Ovary (tissue), 9 donors: Measurements from ENCODE around the gene PLCL1. TPM values are rescaled to one million over a fixed set of nuclear protein-coding genes. Genes with fewer than 3 reads are reported as not detected.

Experiments used
- DNase-seq, 5 donors: peaks; one replicate each; pipeline ENCODE4 v3.0.0-alpha.2; 2019 to 2020
- H3K27ac ChIP-seq, 2 donors: fragments of 200-600 bp; one replicate each; pipeline versions ENCODE4 v1.5.1 to v1.8.0; 2019 to 2022
- H3K27me3 ChIP-seq: fragments of 200-600 bp; one replicate; pipeline ENCODE4 v1.8.0; 2022
- H3K36me3 ChIP-seq: fragments of 200-600 bp; sonication (generic); one replicate; pipeline ENCODE4 v1.5.1; 2019
- H3K4me1 ChIP-seq: one replicate; pipeline ENCODE4 v1.8.1; 2013; ENCODE audit warnings: mild to moderate bottlenecking, moderate library complexity; ENCODE audit not compliant: insufficient read depth
- H3K4me3 ChIP-seq: fragments of 200-600 bp; sonication (generic); one replicate; pipeline ENCODE4 v1.5.1; 2017
- H3K9me3 ChIP-seq, 2 donors: fragments of 200-600 bp in 1 of 2; sonication (generic) in 1 of 2; one replicate each; pipeline versions ENCODE4 v1.5.1 to v1.8.1; 2013 to 2019; ENCODE audit warnings: mild to moderate bottlenecking in 1 of 2, moderate library complexity in 1 of 2
- CTCF ChIP-seq, 3 donors: fragments of 450-650 bp in 2 of 3; fragments of 200-600 bp in 1 of 3; IDR thresholded peaks; one replicate each; pipeline versions ENCODE4 v1.5.1 to v1.8.0; 2016 to 2022; ENCODE audit warnings: antibody characterized with exemption in 3 of 3, mild to moderate bottlenecking in 1 of 3
- EP300 ChIP-seq: sonication (generic); formaldehyde crosslinking; IDR thresholded peaks from one replicate; pipeline ENCODE4 v1.6.1; 2017; ENCODE audit warnings: antibody characterized with exemption
- POLR2A ChIP-seq: fragments of 450-650 bp; IDR thresholded peaks from one replicate; pipeline ENCODE4 v1.6.1; 2017; ENCODE audit warnings: antibody characterized with exemption, mild to moderate bottlenecking, moderate library complexity
- WGBS, 3 donors: extraction: QIAGEN DNeasy Blood & Tissue Kit in 1 of 3; methylation state at CpG; one replicate each; pipeline versions ENCODE4 v1.1.5 to v1.1.7; 2013 to 2017; 5-methylcytosine and 5-hydroxymethylcytosine counted together
- intact Hi-C, 4 donors: fragments of 100-400 bp; cut with DNase I; formaldehyde crosslinking; loops; one replicate each; pipeline versions ENCODE4 v1.11.0 to v1.15.1; 2022 to 2023
- polyA plus RNA-seq, 2 donors: library from polyadenylated mRNA; stranded (reverse); fragments of 200-250 nt in 1 of 2; fragments of 350-450 nt in 1 of 2; fragmentation: Illumina TruSeq in 1 of 2; extraction: RNeasy Lipid Tissue Mini Kit (QIAGEN cat#74804) in 1 of 2; gene quantifications; one replicate each; pipeline ENCODE4 v1.2.3, GENCODE V29; 2013 to 2014
- total RNA-seq, 7 donors: library from RNA; depleted of rRNA in 2 of 7; stranded (reverse); fragments of >200 nt in 2 of 7; fragmentation: NEBNext Ultra II Directional in 3 of 7; extraction: Animal tissue kit (Norgen Biotek cat#: 25700) in 3 of 7; gene quantifications; one replicate each; pipeline versions ENCODE4 v1.1.0 to v1.2.4, GENCODE V29; 2016 to 2023
- donor health status: DM: no; HTN: no; CAD: no; lungs with moderate emphysema.
- donor health status: DM: no; HTN: no; CAD: no.
- donor health status: Bipolar disorder and iron deficiency.
- donor health status: DM: yes; HTN: yes; CAD: no.
- donor health status: DM: no; HTN: no; CAD: no.
- donor health status: DM: yes; HTN: yes; CAD: no.

The PLCL1 gene
- total and polyA plus RNA-seq, 9 donors = 8.4 to 17.9 (median 11.1) TPM

GRCh38 chr2:197944416-197945096, 140.2 kb downstream of the PLCL1 start:
- H3K36me3 ChIP-seq = no peaks in the 10 kb centered on the region
- intact Hi-C loops = no loop called here
- no peak overlapping the region for H3K4me3 ChIP-seq
- no peaks in the 10 kb centered on the region for H3K9me3 ChIP-seq
- DNase-seq = no peak
- no peak for TF ChIP-seq EP300
- no peak for TF ChIP-seq CTCF (IDR thresholded peaks at IDR 0.05)
- TF ChIP-seq POLR2A = no peak
- peak overlapping the region in 1 of 2 donors; percentile 39 for H3K27ac ChIP-seq
- no peaks in the 10 kb centered on the region for H3K27me3 ChIP-seq
- peaks cover 6% of the 10 kb centered on the region for H3K4me1 ChIP-seq
- 1 to 9% (median 3%) methylated on average over 2 of the region's 2 CpGs for WGBS, 3 donors

- H3K4me3 ChIP-seq = no peak overlapping the region
- DNase-seq = peak in 3 of 5 donors; percentile 10 to 36 (median 13)
- no peak overlapping the region for H3K27ac ChIP-seq
- 24 to 26% (median 25%) methylated on average over 2 of the region's 2 CpGs for WGBS, 3 donors
- no peaks in the 10 kb centered on the region for H3K27me3 ChIP-seq
- no peaks in the 10 kb centered on the region for H3K36me3 ChIP-seq
- intact Hi-C loops = no loop called here
- H3K4me1 ChIP-seq = peaks cover 13% of the 10 kb centered on the region
- H3K9me3 ChIP-seq = no peaks in the 10 kb centered on the region
- no peak for TF ChIP-seq POLR2A
- TF ChIP-seq EP300 = no peak
- no peak for TF ChIP-seq CTCF (IDR thresholded peaks at IDR 0.05)
These were observed 142.2 kb downstream of the PLCL1 start for GRCh38 chr2:197946562-197946961.

- TF ChIP-seq POLR2A (no peak), EP300 (no peak), CTCF (IDR thresholded peaks at IDR 0.05) (no peak)
- 76 to 93% (median 90%) methylated on average over 3 of the region's 3 CpGs for WGBS, 3 donors
- no peak overlapping the region for H3K4me3 ChIP-seq
- no peaks in the 10 kb centered on the region for H3K9me3 ChIP-seq
- intact Hi-C loops = no loop called here
- H3K27me3 ChIP-seq = no peaks in the 10 kb centered on the region
- no peaks in the 10 kb centered on the region for H3K36me3 ChIP-seq
- no peak for DNase-seq
- no peak overlapping the region for H3K27ac ChIP-seq
- peaks cover 14% of the 10 kb centered on the region for H3K4me1 ChIP-seq
These were observed 142.9 kb downstream of the PLCL1 start for GRCh38 chr2:197947219-197947757.

- no peak for DNase-seq
- Histone ChIP-seq H3K9me3 (no peaks in the 10 kb centered on the region), H3K27me3 (no peaks in the 10 kb centered on the region), H3K36me3 (no peaks in the 10 kb centered on the region), H3K4me1 (peaks cover 12% of the 10 kb centered on the region), H3K4me3 (no peak overlapping the region), H3K27ac (no peak overlapping the region)
- no peak for TF ChIP-seq POLR2A
- TF ChIP-seq EP300 = no peak
- TF ChIP-seq CTCF (IDR thresholded peaks at IDR 0.05) = no peak
- intact Hi-C loops = no loop called here
These were observed 144.8 kb downstream of the PLCL1 start for GRCh38 chr2:197949224-197949623.
